Liver (tissue), 9 donors: ENCODE data around the gene C3. TPM values are rescaled to one million over a fixed set of nuclear protein-coding genes. Genes with fewer than 3 reads are reported as not detected.
A peak's percentile ranks its signal among the peaks of the same experiment; 100 is the strongest.

Experiments
- DNase-seq: peaks from one replicate; pipeline ENCODE4 v3.0.0-alpha.2; 2017; ENCODE audit warnings: low spot score
- H3K27ac ChIP-seq, 2 donors: one replicate each; pipeline ENCODE4 v1.7.0; 2013; ENCODE audit warnings: inconsistent platforms in 2 of 2, low read length in 2 of 2, control low read depth in 1 of 2, low read depth in 1 of 2, mild to moderate bottlenecking in 1 of 2
- H3K27me3 ChIP-seq, 4 donors: one replicate each; pipeline versions ENCODE4 v1.6.1 to v1.7.0; 2013; ENCODE audit warnings: low read length in 3 of 4, inconsistent platforms in 1 of 4, mild to moderate bottlenecking in 1 of 4, moderate library complexity in 1 of 4; ENCODE audit not compliant: control insufficient read depth in 4 of 4, insufficient read depth in 4 of 4
- H3K36me3 ChIP-seq, 4 donors: one replicate each; pipeline versions ENCODE4 v1.6.1 to v1.7.0; 2013; ENCODE audit warnings: low read length in 3 of 4, mild to moderate bottlenecking in 3 of 4, low read depth in 1 of 4, moderate library complexity in 1 of 4; ENCODE audit not compliant: control insufficient read depth in 4 of 4, insufficient read depth in 3 of 4
- H3K4me1 ChIP-seq, 4 donors: one replicate each; pipeline versions ENCODE4 v1.6.1 to v1.7.0; 2013; ENCODE audit warnings: low read length in 3 of 4, mild to moderate bottlenecking in 3 of 4, moderate library complexity in 1 of 4; ENCODE audit not compliant: control insufficient read depth in 4 of 4, insufficient read depth in 4 of 4
- H3K4me3 ChIP-seq, 3 donors: one replicate each; pipeline versions ENCODE4 v1.6.1 to v1.7.0; 2013; ENCODE audit warnings: low read length in 3 of 3, control low read depth in 1 of 3, low read depth in 1 of 3, mild to moderate bottlenecking in 1 of 3
- H3K9ac ChIP-seq, 2 donors: one replicate each; pipeline ENCODE4 v1.7.0; 2013; ENCODE audit warnings: low read length in 2 of 2, mild to moderate bottlenecking in 2 of 2, moderate library complexity in 2 of 2, control low read depth in 1 of 2, low read depth in 1 of 2
- H3K9me3 ChIP-seq, 4 donors: one replicate each; pipeline versions ENCODE4 v1.6.1 to v1.7.0; 2013; ENCODE audit warnings: low read length in 3 of 4; ENCODE audit not compliant: control insufficient read depth in 4 of 4
- ATF3 ChIP-seq: IDR thresholded peaks from 2 replicates; pipeline ENCODE4 v1.6.1; 2016; ENCODE audit warnings: antibody characterized with exemption
- CTCF ChIP-seq: fragments of 150-350 bp; IDR thresholded peaks from 2 replicates; pipeline ENCODE4 v1.5.1; 2017; ENCODE audit warnings: improper control_type of control experiment, low read depth, low read length; ENCODE audit not compliant: missing input control
- EGR1 ChIP-seq, 2 donors: IDR thresholded peaks; 2 replicates each; pipeline ENCODE4 v1.6.1; 2016 to 2018; ENCODE audit warnings: antibody characterized with exemption in 2 of 2, low read depth in 2 of 2
- FOXA1 ChIP-seq: IDR thresholded peaks from 2 replicates; pipeline ENCODE4 v1.6.1; 2016; ENCODE audit warnings: antibody characterized with exemption
- FOXA2 ChIP-seq: IDR thresholded peaks from 2 replicates; pipeline ENCODE4 v1.6.1; 2016; ENCODE audit warnings: antibody characterized with exemption
- GABPA ChIP-seq, 2 donors: IDR thresholded peaks in 1 of 2; conservative IDR thresholded peaks in 1 of 2; 2 replicates each; pipeline ENCODE4 v1.6.1; 2016; ENCODE audit warnings: antibody characterized with exemption in 2 of 2, mild to moderate bottlenecking in 1 of 2, moderate library complexity in 1 of 2
- HNF4A ChIP-seq, 2 donors: conservative IDR thresholded peaks; 2 replicates each; pipeline ENCODE4 v1.6.1; 2016; ENCODE audit warnings: antibody characterized with exemption in 2 of 2, mild to moderate bottlenecking in 2 of 2
- HNF4G ChIP-seq: IDR thresholded peaks from 2 replicates; pipeline ENCODE4 v1.6.1; 2016; ENCODE audit warnings: antibody characterized with exemption
- JUND ChIP-seq, 2 donors: IDR thresholded peaks; 2 replicates each; pipeline ENCODE4 v1.6.1; 2016; ENCODE audit warnings: antibody characterized with exemption in 2 of 2
- MAX ChIP-seq: IDR thresholded peaks from 2 replicates; pipeline ENCODE4 v1.6.1; 2016; ENCODE audit warnings: antibody characterized with exemption
- NR2F2 ChIP-seq: IDR thresholded peaks from 2 replicates; pipeline ENCODE4 v1.6.1; 2016; ENCODE audit warnings: antibody characterized with exemption
- RAD21 ChIP-seq, 2 donors: IDR thresholded peaks; 2 replicates each; pipeline ENCODE4 v1.6.1; 2016; ENCODE audit warnings: antibody characterized with exemption in 2 of 2, mild to moderate bottlenecking in 2 of 2
- REST ChIP-seq: IDR thresholded peaks from 2 replicates; pipeline ENCODE4 v1.6.1; 2016; ENCODE audit warnings: antibody characterized with exemption, mild to moderate bottlenecking
- RXRA ChIP-seq, 2 donors: IDR thresholded peaks; 2 replicates each; pipeline ENCODE4 v1.6.1; 2017 to 2018; ENCODE audit warnings: antibody characterized with exemption in 2 of 2, mild to moderate bottlenecking in 1 of 2
- SP1 ChIP-seq: IDR thresholded peaks from 2 replicates; pipeline ENCODE4 v1.6.1; 2018; ENCODE audit warnings: antibody characterized with exemption, mild to moderate bottlenecking
- TAF1 ChIP-seq: conservative IDR thresholded peaks from 2 replicates; pipeline ENCODE4 v1.6.1; 2016; ENCODE audit warnings: antibody characterized with exemption, mild to moderate bottlenecking
- YY1 ChIP-seq: IDR thresholded peaks from 2 replicates; pipeline ENCODE4 v1.6.1; 2016; ENCODE audit warnings: antibody characterized with exemption, mild to moderate bottlenecking
- ZBTB33 ChIP-seq: IDR thresholded peaks from 2 replicates; pipeline ENCODE4 v1.6.1; 2016; ENCODE audit warnings: antibody characterized with exemption
- WGBS: extraction: QIAGEN DNeasy Blood & Tissue Kit; methylation state at CpG from one replicate; pipeline ENCODE4 v1.1.7; 2013; 5-methylcytosine and 5-hydroxymethylcytosine counted together
- polyA plus RNA-seq, 2 donors: library from polyadenylated mRNA; stranded (reverse) in 1 of 2; unstranded in 1 of 2; fragments of 200-250 nt in 1 of 2; fragments of >200 nt in 1 of 2; fragmentation: Nextera tagmentation in 1 of 2; extraction: Ambion mirVana in 1 of 2; gene quantifications; one replicate each; pipeline versions ENCODE4 v1.2.1 to v1.2.3, GENCODE V29; 2013 to 2015
- total RNA-seq, 2 donors: library from RNA; depleted of rRNA; stranded (reverse); fragments of >200 nt; gene quantifications; one replicate each; pipeline ENCODE4 v1.2.3, GENCODE V29; 2014
- donor health status: healthy.
- donor health status: healthy.
- donor health status: healthy.
- donor health status: healthy.
- donor health status: healthy.

C3 gene
- total and polyA plus RNA-seq, 4 donors: 4,543 to 9,349 (median 8,015) TPM

- Histone ChIP-seq H3K27ac (peak overlapping the region; percentile 97 to 99), H3K9me3 (no peaks in the 10 kb centered on the region), H3K27me3 (no peaks in the 10 kb centered on the region), H3K4me3 (peak overlapping the region; percentile 40 to 64 (median 61)), H3K36me3 (peaks cover 2 to 11% (median 2%) of the 10 kb centered on the region in 4 donors), H3K4me1 (peaks cover 5 to 40% (median 27%) of the 10 kb centered on the region in 4 donors), H3K9ac (peak overlapping the region; percentile 53 to 76)
- peak; percentile 97 for DNase-seq
- 34% methylated on average over 27 of the region's 27 CpGs for WGBS
- TF ChIP-seq JUND (IDR thresholded peaks at IDR 0.05): no peak
- TF ChIP-seq SP1: peak; percentile 78
- no peak for TF ChIP-seq NR2F2
- TF ChIP-seq RXRA (IDR thresholded peaks at IDR 0.05): peak in 1 of 2 donors; percentile 74
- peak; percentile 32 to 58 for TF ChIP-seq EGR1 (IDR thresholded peaks at IDR 0.05; ENCODE audit: low read depth in 2 of 2)
- no peak for TF ChIP-seq RAD21 (IDR thresholded peaks at IDR 0.05)
- peak; percentile 49 for TF ChIP-seq ZBTB33
- TF ChIP-seq HNF4G: no peak
- peak; percentile 36 for TF ChIP-seq REST
- peak; percentile 60 for TF ChIP-seq FOXA1
- no peak for TF ChIP-seq ATF3
- peak; percentile 3 for TF ChIP-seq YY1
- peak; percentile 55 to 60 for TF ChIP-seq HNF4A (conservative IDR thresholded peaks at IDR 0.05)
- TF ChIP-seq MAX: peak; percentile 50
- TF ChIP-seq CTCF: no peak
- TF ChIP-seq TAF1: no peak
- peak in 1 of 2 donors; percentile 17 for TF ChIP-seq GABPA (IDR thresholded peaks at IDR 0.05 in 1 of 2, conservative IDR thresholded peaks at IDR 0.05 in 1 of 2)
- peak; percentile 72 for TF ChIP-seq FOXA2
These were observed 9.8 kb upstream of the C3 start for GRCh38 chr19:6730153-6730804.
